Stomach (tissue), 4 donors: ENCODE measurements around the gene CLUH.

Experiments used
- CTCF ChIP-seq, 7 experiments: fragments of 450-650 bp in 4 of 7; fragments of 200-600 bp in 3 of 7; sonication (generic) in 3 of 7; IDR thresholded peaks; one replicate each; pipeline ENCODE4 v1.5.1; 2016 to 2019; ENCODE audit warnings: antibody characterized with exemption in 7 of 7, control low read depth in 2 of 7, mild to moderate bottlenecking in 1 of 7
- EP300 ChIP-seq: sonication (generic); formaldehyde crosslinking; IDR thresholded peaks from one replicate; pipeline ENCODE4 v1.6.1; 2017; ENCODE audit warnings: antibody characterized with exemption
- POLR2A ChIP-seq, 4 donors: fragments of 450-650 bp; IDR thresholded peaks; one replicate each; pipeline ENCODE4 v1.6.1; 2016; ENCODE audit warnings: antibody characterized with exemption in 4 of 4, control low read depth in 2 of 4, mild to moderate bottlenecking in 1 of 4, moderate library complexity in 1 of 4
- POLR2AphosphoS5 ChIP-seq, 3 donors: sonication (generic); formaldehyde crosslinking; IDR thresholded peaks; one replicate each; pipeline ENCODE4 v1.6.1; 2016; ENCODE audit warnings: antibody characterized with exemption in 3 of 3

- TF ChIP-seq CTCF (IDR thresholded peaks at IDR 0.05) (no peak), POLR2AphosphoS5 (IDR thresholded peaks at IDR 0.05) (no peak), POLR2A (IDR thresholded peaks at IDR 0.05) (no peak), EP300 (no peak)
These were observed 11.0 kb upstream of the CLUH start for GRCh38 chr17:2722611-2723010.
